ENCODE data around the gene PAX9.

Gene PAX9

GRCh38 chr14:36672095-36672494, 10.4 kb downstream of the PAX9 start:
- ATAC-seq (ENCODE audit: insufficient read depth, low read depth) (no peak), DNase-seq (no peak)
- H3K4me1 ChIP-seq (ENCODE audit: insufficient read depth, low read length), result peaks cover 5% of the 10 kb centered on the region; the same call in 1 of the 2 replicates
- H3K27ac ChIP-seq (ENCODE audit: low read length), result no peak overlapping the region
- H2AFZ ChIP-seq (ENCODE audit: low read depth, low read length), result no peak overlapping the region
- H3K4me3 ChIP-seq (ENCODE audit: low read depth in 1 of 2, low read length in 2 of 2), result no peak overlapping the region
- H4K20me1 ChIP-seq (ENCODE audit: insufficient read depth, low read length), result no peaks in the 10 kb centered on the region
- H3K4me2 ChIP-seq (ENCODE audit: insufficient read depth, low read length), result no peak overlapping the region
- no peaks in the 10 kb centered on the region for H3K27me3 ChIP-seq (ENCODE audit: insufficient read depth, low read length, poor library complexity)
- no peaks in the 10 kb centered on the region for H3K79me2 ChIP-seq (ENCODE audit: insufficient read depth, low read length)
- no peak overlapping the region for H3K9ac ChIP-seq (ENCODE audit: low read depth, low read length)
- no peak for TF ChIP-seq EZH2 (IDR thresholded peaks at IDR 0.05; ENCODE audit: borderline replicate concordance, low read depth, low read length, severe bottlenecking)
- TF ChIP-seq CTCF (IDR thresholded peaks at IDR 0.05; ENCODE audit: borderline replicate concordance, extremely low read depth, low read length, poor library complexity, severe bottlenecking), result no peak
- H3K36me3 ChIP-seq (ENCODE audit: insufficient read depth, low read length), result no peaks in the 10 kb centered on the region
- H3K9me3 ChIP-seq (ENCODE audit: insufficient read depth, low read length, severe bottlenecking), result no peaks in the 10 kb centered on the region

DNA sequence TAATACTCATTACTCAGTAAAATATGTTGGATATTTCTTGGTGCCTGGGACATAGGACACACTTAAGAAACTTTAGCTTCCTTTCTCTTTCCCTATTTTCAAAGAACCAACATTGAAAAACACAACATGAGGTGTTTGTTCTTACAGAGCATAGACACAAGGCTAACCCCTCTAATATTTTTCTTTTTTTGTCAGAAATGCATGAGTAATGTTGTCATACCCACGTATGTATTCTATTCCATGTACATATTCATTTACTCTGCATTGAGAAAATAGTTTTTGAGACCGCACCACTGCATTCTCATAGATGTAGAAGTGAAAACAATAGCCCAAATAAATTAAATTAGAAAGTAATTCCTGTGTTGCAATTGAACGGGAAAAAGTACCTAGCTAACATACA, 13.0 kb downstream of the PAX9 start:
- Histone ChIP-seq H2AFZ (ENCODE audit: low read depth, low read length) (no peak overlapping the region), H3K4me2 (ENCODE audit: insufficient read depth, low read length) (no peak overlapping the region), H3K36me3 (ENCODE audit: insufficient read depth, low read length) (no peaks in the 10 kb centered on the region), H3K4me1 (ENCODE audit: insufficient read depth, low read length) (peaks cover 9% of the 10 kb centered on the region; the same call in 1 of the 2 replicates), H3K27ac (ENCODE audit: low read length) (no peak overlapping the region), H3K27me3 (ENCODE audit: insufficient read depth, low read length, poor library complexity) (no peaks in the 10 kb centered on the region), H4K20me1 (ENCODE audit: insufficient read depth, low read length) (no peaks in the 10 kb centered on the region), H3K4me3 (ENCODE audit: low read depth in 1 of 2, low read length in 2 of 2) (no peak overlapping the region), H3K79me2 (ENCODE audit: insufficient read depth, low read length) (no peaks in the 10 kb centered on the region), H3K9me3 (ENCODE audit: insufficient read depth, low read length, severe bottlenecking) (no peaks in the 10 kb centered on the region), H3K9ac (ENCODE audit: low read depth, low read length) (no peak overlapping the region)
- DNase-seq (no peak), ATAC-seq (ENCODE audit: insufficient read depth, low read depth) (no peak)
- TF ChIP-seq EZH2 (IDR thresholded peaks at IDR 0.05; ENCODE audit: borderline replicate concordance, low read depth, low read length, severe bottlenecking), result no peak
- no peak for TF ChIP-seq CTCF (IDR thresholded peaks at IDR 0.05; ENCODE audit: borderline replicate concordance, extremely low read depth, low read length, poor library complexity, severe bottlenecking)

DNA sequence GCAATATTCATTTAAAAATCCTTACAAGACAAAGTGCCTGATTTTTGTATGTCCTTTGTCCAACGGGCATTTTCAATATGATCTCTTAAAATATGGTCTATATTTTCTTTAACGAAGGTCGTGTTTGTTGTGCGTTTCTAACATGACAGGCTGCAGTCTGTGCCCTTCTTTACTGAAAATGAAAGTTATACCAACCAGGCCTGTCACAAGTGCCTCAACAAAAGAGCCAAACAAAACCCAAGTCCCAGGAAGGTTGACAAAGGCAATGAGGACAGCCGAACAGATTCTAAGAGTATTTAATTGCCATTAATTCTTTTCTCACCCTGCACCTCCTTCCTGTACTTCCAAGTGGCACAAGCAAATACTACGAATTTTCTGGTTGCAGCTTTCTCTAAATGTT, 13.9 kb downstream of the PAX9 start:
- H3K9ac ChIP-seq (ENCODE audit: low read depth, low read length), result no peak overlapping the region
- TF ChIP-seq CTCF (IDR thresholded peaks at IDR 0.05; ENCODE audit: borderline replicate concordance, extremely low read depth, low read length, poor library complexity, severe bottlenecking) (no peak), EZH2 (IDR thresholded peaks at IDR 0.05; ENCODE audit: borderline replicate concordance, low read depth, low read length, severe bottlenecking) (no peak)
- no peaks in the 10 kb centered on the region for H3K79me2 ChIP-seq (ENCODE audit: insufficient read depth, low read length)
- no peak overlapping the region for H3K4me2 ChIP-seq (ENCODE audit: insufficient read depth, low read length)
- H4K20me1 ChIP-seq (ENCODE audit: insufficient read depth, low read length), result no peaks in the 10 kb centered on the region
- no peak overlapping the region for H3K27ac ChIP-seq (ENCODE audit: low read length)
- H3K36me3 ChIP-seq (ENCODE audit: insufficient read depth, low read length), result no peaks in the 10 kb centered on the region
- H3K27me3 ChIP-seq (ENCODE audit: insufficient read depth, low read length, poor library complexity), result no peaks in the 10 kb centered on the region
- H2AFZ ChIP-seq (ENCODE audit: low read depth, low read length), result peak overlapping the region; percentile 12; the same call in 1 of the 2 replicates
- H3K9me3 ChIP-seq (ENCODE audit: insufficient read depth, low read length, severe bottlenecking), result no peaks in the 10 kb centered on the region
- H3K4me3 ChIP-seq (ENCODE audit: low read depth in 1 of 2, low read length in 2 of 2), result no peak overlapping the region
- no peak for DNase-seq
- H3K4me1 ChIP-seq (ENCODE audit: insufficient read depth, low read length), result peaks cover 9% of the 10 kb centered on the region; the same call in 1 of the 2 replicates
- ATAC-seq (ENCODE audit: insufficient read depth, low read depth), result no peak

DNA sequence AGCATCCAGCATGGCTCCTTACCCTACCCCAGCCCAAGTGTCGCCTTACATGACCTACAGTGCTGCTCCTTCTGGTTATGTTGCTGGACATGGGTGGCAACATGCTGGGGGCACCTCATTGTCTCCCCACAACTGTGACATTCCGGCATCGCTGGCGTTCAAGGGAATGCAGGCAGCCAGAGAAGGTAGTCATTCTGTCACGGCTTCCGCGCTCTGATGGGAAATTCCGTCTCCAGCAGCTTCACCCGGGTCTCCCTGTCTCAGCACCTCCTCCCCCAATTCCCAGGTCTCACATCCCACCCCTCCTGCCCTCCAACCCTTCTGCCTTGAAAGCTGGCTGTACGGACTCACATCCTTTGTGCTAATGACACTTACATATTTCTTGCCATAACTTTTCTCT, 14.6 kb downstream of the PAX9 start:
- H3K79me2 ChIP-seq (ENCODE audit: insufficient read depth, low read length), result no peaks in the 10 kb centered on the region
- no peak overlapping the region for H3K9ac ChIP-seq (ENCODE audit: low read depth, low read length)
- peaks cover 9% of the 10 kb centered on the region; the same call in 1 of the 2 replicates for H3K4me1 ChIP-seq (ENCODE audit: insufficient read depth, low read length)
- no peak overlapping the region for H3K4me3 ChIP-seq (ENCODE audit: low read depth in 1 of 2, low read length in 2 of 2)
- no peak for TF ChIP-seq CTCF (IDR thresholded peaks at IDR 0.05; ENCODE audit: borderline replicate concordance, extremely low read depth, low read length, poor library complexity, severe bottlenecking)
- TF ChIP-seq EZH2 (IDR thresholded peaks at IDR 0.05; ENCODE audit: borderline replicate concordance, low read depth, low read length, severe bottlenecking), result no peak
- H4K20me1 ChIP-seq (ENCODE audit: insufficient read depth, low read length), result no peaks in the 10 kb centered on the region
- H2AFZ ChIP-seq (ENCODE audit: low read depth, low read length), result no peak overlapping the region
- H3K27me3 ChIP-seq (ENCODE audit: insufficient read depth, low read length, poor library complexity), result no peaks in the 10 kb centered on the region
- H3K27ac ChIP-seq (ENCODE audit: low read length), result no peak overlapping the region
- DNase-seq, result no peak
- H3K36me3 ChIP-seq (ENCODE audit: insufficient read depth, low read length), result no peaks in the 10 kb centered on the region
- no peak for ATAC-seq (ENCODE audit: insufficient read depth, low read depth)
- no peak overlapping the region for H3K4me2 ChIP-seq (ENCODE audit: insufficient read depth, low read length)
- no peaks in the 10 kb centered on the region for H3K9me3 ChIP-seq (ENCODE audit: insufficient read depth, low read length, severe bottlenecking)
